Prostate gland (tissue), 2 donors: ENCODE data around the gene OLIG2.

ENCODE experiments used
- CTCF ChIP-seq, 4 experiments: fragments of 200-600 bp in 2 of 4; fragments of 450-650 bp in 2 of 4; sonication (generic) in 2 of 4; IDR thresholded peaks; 1 replicate in 3 of 4; 2 replicates in 1 of 4; pipeline ENCODE4 v1.5.1; 2016 to 2019; ENCODE audit warnings: antibody characterized with exemption in 4 of 4, mild to moderate bottlenecking in 2 of 4, moderate library complexity in 2 of 4
- POLR2A ChIP-seq: fragments of 450-650 bp; IDR thresholded peaks from one replicate; pipeline ENCODE4 v1.6.1; 2016; ENCODE audit warnings: antibody characterized with exemption, mild to moderate bottlenecking

- TF ChIP-seq CTCF (IDR thresholded peaks at IDR 0.05) (no peak), POLR2A (no peak)
These were observed 46.0 kb upstream of the OLIG2 start for GRCh38 chr21:32979598-32980268.
